MM.1S (cell line): Measurements from ENCODE around the gene CNNM4.

ENCODE experiments used
- CTCF ChIP-seq: fragments of 300-600 bp; sonication (generic); IDR thresholded peaks from 2 replicates; pipeline ENCODE4 v1.5.1; 2016; ENCODE audit warnings: antibody characterized with exemption, low read length, mixed read lengths
- EZH2 ChIP-seq: fragments of 300-600 bp; sonication (generic); optimal IDR thresholded peaks from 2 replicates; pipeline ENCODE3; 2017; ENCODE audit warnings: low read depth, mild to moderate bottlenecking, antibody characterized with exemption, low read length, mixed read lengths

- no peak for TF ChIP-seq CTCF
- no peak for TF ChIP-seq EZH2
Observed at GRCh38 chr2:96733931-96734330, 26.8 kb upstream of the CNNM4 start.
